ENCODE data around the gene SLC24A3. TPM values are rescaled to one million over a fixed set of nuclear protein-coding genes. Genes with fewer than 3 reads are reported as not detected.
A peak's percentile ranks its signal among the peaks of the same experiment; 100 is the strongest.

Gene SLC24A3
- total RNA-seq, 2 experiments from 2014 or later = not detected

DNA sequence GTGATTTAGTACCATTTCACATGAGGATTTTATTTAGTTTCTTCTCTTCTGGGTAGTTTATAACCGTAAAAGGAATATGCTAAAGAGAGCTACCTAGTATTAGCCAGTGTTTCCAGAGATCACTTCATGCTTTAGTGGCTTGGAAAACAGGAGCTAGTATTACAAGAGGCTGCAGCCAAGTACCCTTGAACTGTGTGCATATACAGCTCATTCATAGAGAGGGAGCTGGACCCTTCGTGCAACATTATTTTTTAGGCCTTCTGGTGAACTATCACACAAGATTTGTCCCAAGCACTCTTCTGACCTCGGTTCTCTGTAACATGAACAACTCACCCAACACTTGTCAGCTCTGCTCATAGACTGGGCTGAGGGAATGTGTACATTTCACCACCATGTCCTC, 470.7 kb downstream of the SLC24A3 start:
- intact Hi-C loops (cut with micrococcal nuclease) = no loop called here
- H3K9me3 Mint-ChIP-seq = peaks cover 4% of the 10 kb centered on the region
- peaks cover 4% of the 10 kb centered on the region for H3K27me3 Mint-ChIP-seq (ENCODE audit: low read depth)
- CTCF ChIA-PET = no interaction called here
- H3K27ac Mint-ChIP-seq = no peak overlapping the region
- H3K4me1 Mint-ChIP-seq (ENCODE audit: low read depth) = no peaks in the 10 kb centered on the region
- H3K36me3 Mint-ChIP-seq (ENCODE audit: low read depth) = no peaks in the 10 kb centered on the region
- DNase-seq = no peak
- H3K4me3 Mint-ChIP-seq = no peak overlapping the region

- intact Hi-C loops (cut with micrococcal nuclease) = no loop called here
- CTCF ChIA-PET = no interaction called here
- Mint-ChIP-seq H3K27me3 (ENCODE audit: low read depth) (peaks cover 4% of the 10 kb centered on the region), H3K4me1 (ENCODE audit: low read depth) (no peaks in the 10 kb centered on the region), H3K4me3 (no peak overlapping the region), H3K9me3 (peaks cover 4% of the 10 kb centered on the region), H3K27ac (no peak overlapping the region), H3K36me3 (ENCODE audit: low read depth) (no peaks in the 10 kb centered on the region)
- no peak for DNase-seq
Measured at GRCh38 chr20:19683822-19684221, 471.4 kb downstream of the SLC24A3 start.

GRCh38 chr20:19688031-19688806, 475.8 kb downstream of the SLC24A3 start:
- peak; percentile 7 for DNase-seq
- Mint-ChIP-seq H3K4me1 (ENCODE audit: low read depth) (peaks cover 2% of the 10 kb centered on the region), H3K27me3 (ENCODE audit: low read depth) (peaks cover 17% of the 10 kb centered on the region), H3K36me3 (ENCODE audit: low read depth) (no peaks in the 10 kb centered on the region), H3K27ac (no peak overlapping the region), H3K9me3 (no peaks in the 10 kb centered on the region), H3K4me3 (no peak overlapping the region)
- intact Hi-C loops (cut with micrococcal nuclease) = loop anchor here (1.0 kb wide), 1 partner anchor 140 kb away; no protein-coding TSS in a partner anchor
- CTCF ChIA-PET = interaction anchor here (0.7 kb wide), 1 partner anchor 114 kb away, joined by 3 read pairs; no protein-coding TSS in a partner anchor

GRCh38 chr20:19690462-19690861, 478.0 kb downstream of the SLC24A3 start:
- no peak overlapping the region for H3K4me3 Mint-ChIP-seq
- DNase-seq = no peak
- intact Hi-C loops (cut with micrococcal nuclease) = loop anchor here (5.0 kb wide), 1 partner anchor 97 kb away; no protein-coding TSS in a partner anchor
- H3K4me1 Mint-ChIP-seq (ENCODE audit: low read depth) = peaks cover 2% of the 10 kb centered on the region
- H3K27me3 Mint-ChIP-seq (ENCODE audit: low read depth) = peaks cover 22% of the 10 kb centered on the region
- H3K27ac Mint-ChIP-seq = no peak overlapping the region
- CTCF ChIA-PET = interaction anchor here (0.6 to 0.7 kb wide), 2 partner anchors 60 to 1828 kb away, joined by 3 read pairs; no protein-coding TSS in a partner anchor
- H3K36me3 Mint-ChIP-seq (ENCODE audit: low read depth) = no peaks in the 10 kb centered on the region
- H3K9me3 Mint-ChIP-seq = no peaks in the 10 kb centered on the region

DNA sequence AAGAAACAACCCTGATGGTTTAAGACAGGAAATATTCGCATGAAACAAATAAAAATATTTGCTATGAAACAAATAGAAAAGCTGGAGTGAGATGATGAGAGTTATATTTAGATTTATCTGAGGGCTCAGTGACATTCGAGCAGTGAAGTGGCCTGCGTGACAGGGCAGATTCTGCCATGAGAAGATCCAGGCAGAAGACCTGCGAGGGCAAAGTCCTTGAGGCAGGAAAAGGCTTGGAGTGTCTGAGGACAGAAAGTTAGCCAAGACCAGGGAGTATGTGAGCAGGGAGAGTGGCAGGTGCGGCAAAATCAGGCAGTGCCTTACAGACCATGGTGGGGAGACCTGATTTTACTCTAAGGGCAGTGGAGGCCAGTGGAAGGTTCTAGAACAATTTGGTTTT, 478.7 kb downstream of the SLC24A3 start:
- DNase-seq = no peak
- no peaks in the 10 kb centered on the region for H3K36me3 Mint-ChIP-seq (ENCODE audit: low read depth)
- peaks cover 2% of the 10 kb centered on the region for H3K4me1 Mint-ChIP-seq (ENCODE audit: low read depth)
- intact Hi-C loops (cut with micrococcal nuclease) = loop anchor here (5.0 kb wide), 1 partner anchor 96 kb away; no protein-coding TSS in a partner anchor
- peaks cover 24% of the 10 kb centered on the region for H3K27me3 Mint-ChIP-seq (ENCODE audit: low read depth)
- no peak overlapping the region for H3K4me3 Mint-ChIP-seq
- H3K9me3 Mint-ChIP-seq = no peaks in the 10 kb centered on the region
- H3K27ac Mint-ChIP-seq = no peak overlapping the region
- CTCF ChIA-PET = no interaction called here

DNA sequence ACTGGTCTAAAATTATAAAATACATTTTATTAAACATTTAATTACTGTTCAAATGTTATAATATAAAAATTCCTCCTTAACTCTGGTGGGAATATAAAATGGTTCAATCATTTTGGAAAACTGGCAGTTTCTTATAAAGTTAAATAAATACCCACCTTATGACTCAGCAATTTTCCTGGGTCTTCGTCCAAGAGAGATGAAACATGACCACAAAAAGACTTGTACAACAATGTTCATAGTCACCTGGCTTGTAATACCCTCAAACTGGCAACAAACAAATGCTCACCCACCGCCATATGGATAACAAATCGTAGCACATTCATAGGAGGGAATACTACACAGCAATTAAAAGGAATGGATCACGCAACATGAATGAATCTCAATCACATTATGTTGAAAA, 479.7 kb downstream of the SLC24A3 start:
- CTCF ChIA-PET = interaction anchor here (1.6 kb wide), 1 partner anchor 302 kb away, joined by 14 read pairs; no protein-coding TSS in a partner anchor
- Mint-ChIP-seq H3K36me3 (ENCODE audit: low read depth) (no peaks in the 10 kb centered on the region), H3K9me3 (no peaks in the 10 kb centered on the region), H3K4me3 (no peak overlapping the region), H3K27me3 (ENCODE audit: low read depth) (peaks cover 26% of the 10 kb centered on the region), H3K4me1 (ENCODE audit: low read depth) (peaks cover 2% of the 10 kb centered on the region), H3K27ac (no peak overlapping the region)
- no peak for DNase-seq
- intact Hi-C loops (cut with micrococcal nuclease) = loop anchor here (1.0 to 5.0 kb wide), 2 partner anchors 95 to 303 kb away; no protein-coding TSS in a partner anchor

DNA sequence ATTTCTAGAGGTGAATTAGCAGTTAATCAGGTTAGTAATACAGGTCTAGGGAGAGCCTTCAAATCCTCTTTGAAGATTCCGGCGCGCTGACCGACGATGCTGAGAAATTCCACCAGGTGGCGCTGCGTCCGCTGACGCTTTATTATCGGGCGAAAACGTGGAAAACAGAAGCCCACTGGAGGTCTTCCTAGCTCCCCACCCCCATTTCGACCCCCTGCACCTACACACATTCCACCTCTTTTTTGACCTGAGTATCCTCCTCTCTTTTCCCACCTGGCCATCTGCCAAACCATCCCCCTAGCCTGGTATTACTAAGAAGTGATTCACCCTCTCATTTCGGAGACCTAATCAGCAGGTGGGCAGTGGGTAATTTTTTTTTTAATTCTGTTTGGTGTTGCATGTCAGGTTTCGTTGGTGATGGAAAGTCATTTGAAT, 480.3 kb downstream of the SLC24A3 start:
- Mint-ChIP-seq H3K36me3 (ENCODE audit: low read depth) (no peaks in the 10 kb centered on the region), H3K9me3 (no peaks in the 10 kb centered on the region), H3K27ac (no peak overlapping the region), H3K4me1 (ENCODE audit: low read depth) (peaks cover 2% of the 10 kb centered on the region), H3K4me3 (no peak overlapping the region), H3K27me3 (ENCODE audit: low read depth) (peaks cover 26% of the 10 kb centered on the region)
- peak; percentile 64 for DNase-seq
- CTCF ChIA-PET = interaction anchor here (0.7 to 2.5 kb wide), 7 partner anchors 10 to 307 kb away, joined by 3 to 14 read pairs (median 6); no protein-coding TSS in a partner anchor
- intact Hi-C loops (cut with micrococcal nuclease) = loop anchor here (1.0 to 5.0 kb wide), 2 partner anchors 95 to 303 kb away; no protein-coding TSS in a partner anchor

- Mint-ChIP-seq H3K27me3 (ENCODE audit: low read depth) (peaks cover 26% of the 10 kb centered on the region), H3K27ac (no peak overlapping the region), H3K9me3 (no peaks in the 10 kb centered on the region), H3K4me3 (no peak overlapping the region), H3K36me3 (ENCODE audit: low read depth) (no peaks in the 10 kb centered on the region), H3K4me1 (ENCODE audit: low read depth) (peaks cover 2% of the 10 kb centered on the region)
- no peak for DNase-seq
- intact Hi-C loops (cut with micrococcal nuclease) = loop anchor here (5.0 kb wide), 1 partner anchor 94 kb away; no protein-coding TSS in a partner anchor
- CTCF ChIA-PET = interaction anchor here (0.7 to 2.5 kb wide), 8 partner anchors 9 to 306 kb away, joined by 3 to 14 read pairs (median 4); no protein-coding TSS in a partner anchor
Measured at GRCh38 chr20:19693508-19693907, 481.1 kb downstream of the SLC24A3 start.

- Mint-ChIP-seq H3K9me3 (no peaks in the 10 kb centered on the region), H3K27ac (no peak overlapping the region), H3K4me3 (no peak overlapping the region), H3K36me3 (ENCODE audit: low read depth) (no peaks in the 10 kb centered on the region), H3K27me3 (ENCODE audit: low read depth) (peaks cover 26% of the 10 kb centered on the region), H3K4me1 (ENCODE audit: low read depth) (peaks cover 2% of the 10 kb centered on the region)
- CTCF ChIA-PET = interaction anchor here (0.7 to 2.5 kb wide), 2 partner anchors 12 to 32 kb away, joined by 3 to 9 read pairs; no protein-coding TSS in a partner anchor
- intact Hi-C loops (cut with micrococcal nuclease) = no loop called here
- DNase-seq = no peak
Measured at GRCh38 chr20:19695081-19695480, 482.6 kb downstream of the SLC24A3 start.

- Mint-ChIP-seq H3K27me3 (ENCODE audit: low read depth) (peaks cover 23% of the 10 kb centered on the region), H3K9me3 (no peaks in the 10 kb centered on the region), H3K27ac (no peak overlapping the region), H3K4me3 (no peak overlapping the region), H3K4me1 (ENCODE audit: low read depth) (peaks cover 2% of the 10 kb centered on the region), H3K36me3 (ENCODE audit: low read depth) (no peaks in the 10 kb centered on the region)
- intact Hi-C loops (cut with micrococcal nuclease) = no loop called here
- DNase-seq = no peak
- CTCF ChIA-PET = no interaction called here
Measured at GRCh38 chr20:19696620-19697019, 484.2 kb downstream of the SLC24A3 start.

DNA sequence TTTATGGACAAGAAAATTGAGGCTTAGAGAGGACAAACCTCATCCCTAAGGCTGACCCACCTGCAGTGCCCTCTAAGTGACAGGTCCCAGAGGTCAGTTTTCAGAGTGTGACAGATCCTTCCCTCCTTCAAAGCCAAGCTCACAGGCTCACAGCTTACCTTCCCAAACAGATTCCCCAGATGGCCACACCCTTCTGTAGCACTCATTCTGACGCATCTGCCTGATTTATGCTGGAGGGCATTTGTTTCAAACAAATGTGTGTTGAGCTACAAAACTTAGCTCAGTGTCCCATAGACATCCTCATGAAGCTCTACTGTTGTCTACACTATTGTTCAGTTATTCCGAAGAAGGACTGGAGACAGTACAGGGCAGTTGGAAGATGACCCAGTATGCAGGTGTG, 485.0 kb downstream of the SLC24A3 start:
- Mint-ChIP-seq H3K27ac (no peak overlapping the region), H3K9me3 (peaks cover 3% of the 10 kb centered on the region), H3K36me3 (ENCODE audit: low read depth) (no peaks in the 10 kb centered on the region), H3K4me3 (no peak overlapping the region), H3K27me3 (ENCODE audit: low read depth) (peaks cover 21% of the 10 kb centered on the region), H3K4me1 (ENCODE audit: low read depth) (peaks cover 2% of the 10 kb centered on the region)
- no peak for DNase-seq
- intact Hi-C loops (cut with micrococcal nuclease) = no loop called here
- CTCF ChIA-PET = no interaction called here

DNA sequence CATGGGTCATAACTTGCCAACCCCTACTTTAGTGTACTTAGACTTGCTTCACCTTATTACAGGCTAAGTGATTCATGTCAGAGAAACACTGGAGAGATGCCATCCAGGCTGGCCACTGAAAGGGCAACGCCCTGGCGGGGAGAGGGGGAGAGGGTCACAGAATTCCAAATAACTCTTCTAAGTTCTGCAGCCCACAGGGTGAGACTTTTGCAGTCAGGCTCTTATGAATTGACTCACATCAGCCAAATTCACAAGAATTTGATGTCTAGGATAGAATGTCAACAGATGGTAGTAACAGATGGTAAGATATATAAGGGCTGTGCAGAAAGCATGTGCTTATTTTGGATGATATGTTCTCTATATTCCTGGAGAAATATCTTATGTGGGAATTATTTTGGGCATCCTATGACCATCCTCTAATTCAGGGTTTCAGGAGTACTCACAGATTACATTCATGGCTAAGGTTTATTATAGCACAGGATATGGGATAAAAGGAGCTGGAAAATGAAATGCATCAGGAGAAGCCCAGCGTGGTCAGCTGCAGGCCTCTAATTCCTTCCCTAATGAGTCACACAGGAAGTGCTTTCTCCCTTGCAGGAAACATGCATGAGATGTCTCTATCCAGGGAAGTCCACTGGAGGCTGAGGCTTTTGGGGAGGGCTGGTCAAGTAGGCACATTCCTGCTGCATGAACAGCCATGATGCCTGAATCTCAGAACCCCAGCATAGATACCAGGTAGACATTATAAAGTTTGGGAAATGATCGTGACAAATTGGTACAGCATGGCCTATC, 486.9 kb downstream of the SLC24A3 start:
- peaks cover 10% of the 10 kb centered on the region for H3K27me3 Mint-ChIP-seq (ENCODE audit: low read depth)
- DNase-seq = no peak
- H3K36me3 Mint-ChIP-seq (ENCODE audit: low read depth) = no peaks in the 10 kb centered on the region
- intact Hi-C loops (cut with micrococcal nuclease) = no loop called here
- no peak overlapping the region for H3K4me3 Mint-ChIP-seq
- CTCF ChIA-PET = no interaction called here
- no peaks in the 10 kb centered on the region for H3K4me1 Mint-ChIP-seq (ENCODE audit: low read depth)
- peaks cover 3% of the 10 kb centered on the region for H3K9me3 Mint-ChIP-seq
- H3K27ac Mint-ChIP-seq = no peak overlapping the region

Measured in activated naive CD4-positive, alpha-beta T cell treated with anti-CD3 and anti-CD28 coated beads for 36 hours (primary cell).